ENCODE measurements around the gene KIAA1217.

DNA sequence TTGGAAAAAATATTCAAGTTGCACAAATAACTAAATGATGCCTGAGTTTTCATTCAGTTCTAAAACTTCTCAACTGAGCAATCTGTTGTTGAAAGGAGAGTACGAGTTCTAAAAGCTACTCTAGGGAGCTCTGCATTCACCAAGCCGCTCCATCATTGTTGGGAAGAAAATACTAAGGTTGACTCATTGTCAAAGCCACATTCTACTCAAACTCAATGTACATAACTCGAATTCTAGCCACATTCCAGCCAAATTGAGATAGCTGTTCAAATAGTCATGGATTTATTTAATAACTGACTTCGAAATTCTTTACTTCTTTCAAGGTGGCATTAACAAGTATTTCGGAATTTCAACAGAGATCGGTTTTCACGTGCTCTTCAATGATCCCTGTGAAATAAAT lies 63.4 kb downstream of the KIAA1217 start:
- no peak for TF ChIP-seq EZH2phosphoT487 (IDR thresholded peaks at IDR 0.05; ENCODE audit: borderline replicate concordance)
- TF ChIP-seq, protein P1, sequence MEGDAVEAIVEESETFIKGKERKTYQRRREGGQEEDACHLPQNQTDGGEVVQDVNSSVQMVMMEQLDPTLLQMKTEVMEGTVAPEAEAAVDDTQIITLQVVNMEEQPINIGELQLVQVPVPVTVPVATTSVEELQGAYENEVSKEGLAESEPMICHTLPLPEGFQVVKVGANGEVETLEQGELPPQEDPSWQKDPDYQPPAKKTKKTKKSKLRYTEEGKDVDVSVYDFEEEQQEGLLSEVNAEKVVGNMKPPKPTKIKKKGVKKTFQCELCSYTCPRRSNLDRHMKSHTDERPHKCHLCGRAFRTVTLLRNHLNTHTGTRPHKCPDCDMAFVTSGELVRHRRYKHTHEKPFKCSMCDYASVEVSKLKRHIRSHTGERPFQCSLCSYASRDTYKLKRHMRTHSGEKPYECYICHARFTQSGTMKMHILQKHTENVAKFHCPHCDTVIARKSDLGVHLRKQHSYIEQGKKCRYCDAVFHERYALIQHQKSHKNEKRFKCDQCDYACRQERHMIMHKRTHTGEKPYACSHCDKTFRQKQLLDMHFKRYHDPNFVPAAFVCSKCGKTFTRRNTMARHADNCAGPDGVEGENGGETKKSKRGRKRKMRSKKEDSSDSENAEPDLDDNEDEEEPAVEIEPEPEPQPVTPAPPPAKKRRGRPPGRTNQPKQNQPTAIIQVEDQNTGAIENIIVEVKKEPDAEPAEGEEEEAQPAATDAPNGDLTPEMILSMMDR (conservative IDR thresholded peaks at IDR 0.05; ENCODE audit: low read length) = no peak
